ENCODE measurements around the gene TMEM17.
A peak's percentile ranks its signal among the peaks of the same experiment; 100 is the strongest.

The TMEM17 gene

GRCh38 chr2:62506421-62506750 is 391 bp upstream of the TMEM17 start:
- no peak for DNase-seq

- DNase-seq, result no peak
Observed at GRCh38 chr2:62505109-62505749, 766 bp downstream of the TMEM17 start.

GRCh38 chr2:62504657-62505056 is 1.3 kb downstream of the TMEM17 start:
- DNase-seq, result no peak

- DNase-seq, result no peak
Observed at GRCh38 chr2:62501794-62502500, 4.0 kb downstream of the TMEM17 start.

- no peak for DNase-seq
Observed at GRCh38 chr2:62501069-62501468, 4.9 kb downstream of the TMEM17 start.

GRCh38 chr2:62499430-62500060 is 6.5 kb downstream of the TMEM17 start:
- no peak for DNase-seq

GRCh38 chr2:62498739-62499138 is 7.3 kb downstream of the TMEM17 start:
- no peak for DNase-seq

GRCh38 chr2:62495761-62496160 is 10.2 kb downstream of the TMEM17 start:
- no peak for DNase-seq

GRCh38 chr2:62492048-62492447 is 13.9 kb downstream of the TMEM17 start:
- DNase-seq, result no peak

GRCh38 chr2:62489702-62490101 is 16.3 kb downstream of the TMEM17 start:
- no peak for DNase-seq

GRCh38 chr2:62489162-62489561 is 16.8 kb downstream of the TMEM17 start:
- no peak for DNase-seq

GRCh38 chr2:62486439-62486765 is 19.6 kb downstream of the TMEM17 start:
- DNase-seq, result no peak

GRCh38 chr2:62485761-62486438 is 20.1 kb downstream of the TMEM17 start:
- DNase-seq, result no peak

GRCh38 chr2:62482558-62483352 is 23.2 kb downstream of the TMEM17 start:
- no peak for DNase-seq

GRCh38 chr2:62479917-62480316 is 26.1 kb downstream of the TMEM17 start:
- no peak for DNase-seq

GRCh38 chr2:62478093-62478580 is 27.9 kb downstream of the TMEM17 start:
- peak; percentile 30 for DNase-seq

- no peak for DNase-seq
Observed at GRCh38 chr2:62477573-62477972, 28.4 kb downstream of the TMEM17 start.

GRCh38 chr2:62475172-62476011 is 30.6 kb downstream of the TMEM17 start:
- DNase-seq, result no peak

GRCh38 chr2:62474176-62474575 is 31.8 kb downstream of the TMEM17 start:
- DNase-seq, result no peak

- no peak for DNase-seq
Observed at GRCh38 chr2:62473246-62473827, 32.7 kb downstream of the TMEM17 start.

- no peak for DNase-seq
Observed at GRCh38 chr2:62472312-62472711, 33.7 kb downstream of the TMEM17 start.

- DNase-seq, result no peak
Observed at GRCh38 chr2:62471816-62472215, 34.2 kb downstream of the TMEM17 start.
